OCI-LY3 (cell line): ENCODE measurements around the gene ACTA2.

Experiments used
- H2AFZ ChIP-seq: fragments of 200-600, 300-600 bp; shearing (Covaris generic); 2 replicates; pipeline ENCODE4 v1.6.0; 2014; ENCODE audit warnings: antibody characterized with exemption, low read depth, low read length
- H3K27ac ChIP-seq: fragments of 200-600, 300-600 bp; sonication (generic); 2 replicates; pipeline ENCODE4 v1.5.1; 2014; ENCODE audit warnings: mild to moderate bottlenecking, low read length, moderate library complexity, mixed read lengths
- H3K27me3 ChIP-seq: fragments of 200-600, 300-600 bp; sonication (generic); 2 replicates; pipeline ENCODE4 v1.6.1; 2014; ENCODE audit warnings: low read depth, low read length, mixed read lengths
- H3K36me3 ChIP-seq: fragments of 200-600, 300-600 bp; sonication (generic); replicated peaks from 2 replicates; pipeline ENCODE3; 2014; ENCODE audit warnings: low read depth, low read length, mixed read lengths
- H3K4me1 ChIP-seq: fragments of 300-600, 200-600 bp; sonication (generic); 2 replicates; pipeline ENCODE4 v1.6.1; 2014; ENCODE audit warnings: low read length, mixed read lengths
- H3K4me2 ChIP-seq: fragments of 200-600, 300-600 bp; sonication (generic); 2 replicates; pipeline ENCODE4 v1.6.1; 2014; ENCODE audit warnings: low read length, mixed read lengths
- H3K4me3 ChIP-seq: fragments of 300-600, 200-600 bp; sonication (generic); 2 replicates; pipeline ENCODE4 v1.5.1; 2014; ENCODE audit warnings: antibody characterized with exemption, mild to moderate bottlenecking, low read length, moderate library complexity
- H3K79me2 ChIP-seq: fragments of 300-600, 200-600 bp; shearing (Covaris generic); 2 replicates; pipeline ENCODE4 v1.6.1; 2014; ENCODE audit warnings: mild to moderate bottlenecking, low read length, mixed read lengths
- H3K9ac ChIP-seq: fragments of 300-600, 200-600 bp; shearing (Covaris generic); 2 replicates; pipeline ENCODE4 v1.6.0; 2014; ENCODE audit warnings: mild to moderate bottlenecking, low read length, moderate library complexity
- H3K9me3 ChIP-seq: fragments of 200-600, 300-600 bp; shearing (Covaris generic); 2 replicates; pipeline ENCODE4 v1.6.1; 2014; ENCODE audit warnings: low read length, mixed read lengths; ENCODE audit not compliant: insufficient read depth
- H4K20me1 ChIP-seq: fragments of 200-600, 300-600 bp; sonication (generic); 2 replicates; pipeline ENCODE4 v1.6.1; 2016; ENCODE audit warnings: low read length, mixed read lengths; ENCODE audit not compliant: insufficient read depth
- EZH2phosphoT487 ChIP-seq: fragments of 200-600 bp; shearing (Covaris generic); IDR thresholded peaks from 2 replicates; pipeline ENCODE4 v1.6.1; 2018; ENCODE audit warnings: antibody characterized with exemption, mixed run types, low read depth
- TF ChIP-seq, protein P1 (sequence below): fragments of 200-600, 300-600 bp; sonication (generic); IDR thresholded peaks from 2 replicates; pipeline ENCODE4 v1.5.1; 2014; ENCODE audit warnings: antibody characterized with exemption, low read length, low read depth

ACTA2 gene

DNA sequence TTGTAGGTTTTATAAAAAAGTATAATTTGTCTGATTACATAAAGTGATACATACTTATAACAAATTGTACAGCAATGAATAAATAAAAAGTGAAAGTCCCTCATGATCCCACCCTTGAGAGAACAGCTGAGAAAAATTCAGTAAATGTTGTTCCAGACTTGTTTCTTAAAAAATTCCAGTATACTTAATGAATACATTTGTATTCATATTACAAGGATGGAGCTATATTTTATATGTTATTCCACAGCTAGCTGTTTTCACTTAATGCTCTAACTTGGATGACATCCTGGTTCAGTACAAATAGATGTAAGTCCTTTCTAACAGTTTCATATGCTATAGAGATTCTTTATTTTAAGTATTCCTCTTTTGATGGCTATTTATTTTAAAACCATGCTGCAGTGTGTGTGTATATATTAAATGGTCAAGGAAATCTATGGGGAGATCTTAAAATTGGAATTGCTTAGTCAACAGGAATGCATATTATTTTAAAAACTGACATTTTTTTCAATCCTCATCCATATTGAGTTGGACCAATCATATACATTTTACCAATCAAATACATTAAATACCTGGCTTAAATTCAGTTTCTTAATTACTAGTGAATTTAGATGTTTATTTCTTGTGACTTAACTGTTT, 63.6 kb downstream of the ACTA2 start:
- Histone ChIP-seq H3K36me3 (no peaks in the 10 kb centered on the region), H4K20me1 (no peaks in the 10 kb centered on the region), H3K79me2 (peaks cover 75% of the 10 kb centered on the region), H3K27me3 (no peaks in the 10 kb centered on the region), H3K4me2 (peak overlapping the region; percentile 85; the same call in 1 of the 2 replicates), H3K27ac (no peak overlapping the region), H2AFZ (no peak overlapping the region), H3K9me3 (no peaks in the 10 kb centered on the region), H3K4me1 (peaks cover 61% of the 10 kb centered on the region), H3K4me3 (no peak overlapping the region), H3K9ac (no peak overlapping the region)
- TF ChIP-seq, protein P1, sequence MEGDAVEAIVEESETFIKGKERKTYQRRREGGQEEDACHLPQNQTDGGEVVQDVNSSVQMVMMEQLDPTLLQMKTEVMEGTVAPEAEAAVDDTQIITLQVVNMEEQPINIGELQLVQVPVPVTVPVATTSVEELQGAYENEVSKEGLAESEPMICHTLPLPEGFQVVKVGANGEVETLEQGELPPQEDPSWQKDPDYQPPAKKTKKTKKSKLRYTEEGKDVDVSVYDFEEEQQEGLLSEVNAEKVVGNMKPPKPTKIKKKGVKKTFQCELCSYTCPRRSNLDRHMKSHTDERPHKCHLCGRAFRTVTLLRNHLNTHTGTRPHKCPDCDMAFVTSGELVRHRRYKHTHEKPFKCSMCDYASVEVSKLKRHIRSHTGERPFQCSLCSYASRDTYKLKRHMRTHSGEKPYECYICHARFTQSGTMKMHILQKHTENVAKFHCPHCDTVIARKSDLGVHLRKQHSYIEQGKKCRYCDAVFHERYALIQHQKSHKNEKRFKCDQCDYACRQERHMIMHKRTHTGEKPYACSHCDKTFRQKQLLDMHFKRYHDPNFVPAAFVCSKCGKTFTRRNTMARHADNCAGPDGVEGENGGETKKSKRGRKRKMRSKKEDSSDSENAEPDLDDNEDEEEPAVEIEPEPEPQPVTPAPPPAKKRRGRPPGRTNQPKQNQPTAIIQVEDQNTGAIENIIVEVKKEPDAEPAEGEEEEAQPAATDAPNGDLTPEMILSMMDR = no peak
- TF ChIP-seq EZH2phosphoT487 = no peak

DNA sequence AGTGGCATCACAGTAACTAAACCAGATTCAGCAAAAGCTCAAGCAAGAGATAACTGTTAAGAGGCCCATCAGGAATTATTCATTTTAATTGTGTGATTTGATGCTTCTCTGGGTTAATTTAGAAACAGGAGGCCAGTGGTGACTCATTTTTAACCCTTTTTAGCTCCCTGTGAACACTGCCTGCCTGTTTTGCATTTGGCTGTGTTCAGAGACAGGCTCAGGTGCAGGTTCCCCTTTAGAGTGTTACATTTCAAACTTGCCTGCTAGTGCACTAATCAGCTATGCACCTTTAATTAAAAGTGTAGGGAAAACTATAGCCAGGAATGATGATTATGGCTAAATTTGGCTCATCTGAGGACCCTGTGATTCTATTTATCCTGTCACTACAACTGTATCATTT, 66.0 kb downstream of the ACTA2 start:
- Histone ChIP-seq H3K36me3 (peaks cover 3% of the 10 kb centered on the region), H4K20me1 (no peaks in the 10 kb centered on the region), H3K9me3 (no peaks in the 10 kb centered on the region), H3K9ac (peak overlapping the region; percentile 66), H3K4me1 (peaks cover 83% of the 10 kb centered on the region), H3K27ac (peak overlapping the region; percentile 82), H3K79me2 (peaks cover 90% of the 10 kb centered on the region), H3K4me3 (peak overlapping the region; percentile 69), H3K27me3 (no peaks in the 10 kb centered on the region), H2AFZ (no peak overlapping the region), H3K4me2 (peak overlapping the region; percentile 85)
- TF ChIP-seq EZH2phosphoT487 = no peak
- TF ChIP-seq, protein P1 = no peak
